Measurements from ENCODE around the gene ZNF77.
"Not testable (repeated sequence)": the region's sequence is repeated elsewhere in the genome, so short reads cannot be mapped to it uniquely, and the experiment has no call there.

The ZNF77 gene

GRCh38 chr19:2906631-2907195 lies 38.1 kb downstream of the ZNF77 start:
- Histone ChIP-seq H3K4me3 (ENCODE audit: severe bottlenecking) (no peak overlapping the region), H3K36me3 (ENCODE audit: low read depth) (peaks cover 11% of the 10 kb centered on the region), H3K4me1 (ENCODE audit: insufficient read depth, poor library complexity, severe bottlenecking) (peaks cover 11% of the 10 kb centered on the region), H3K27ac (ENCODE audit: poor library complexity, severe bottlenecking) (peak overlapping the region; percentile 80), H3K9me3 (ENCODE audit: severe bottlenecking) (no peaks in the 10 kb centered on the region), H3K27me3 (ENCODE audit: insufficient read depth, poor library complexity, severe bottlenecking) (no peaks in the 10 kb centered on the region)
- TF ChIP-seq CTCF (IDR thresholded peaks at IDR 0.05; ENCODE audit: poor library complexity, severe bottlenecking), result no peak
- DNase-seq (ENCODE audit: low spot score) (no peak), ATAC-seq (ENCODE audit: low read depth) (no peak)

GRCh38 chr19:2905918-2906519 lies 38.8 kb downstream of the ZNF77 start:
- H3K4me3 ChIP-seq (ENCODE audit: severe bottlenecking), result no peak overlapping the region
- H3K9me3 ChIP-seq (ENCODE audit: severe bottlenecking), result no peaks in the 10 kb centered on the region
- TF ChIP-seq CTCF (IDR thresholded peaks at IDR 0.05; ENCODE audit: poor library complexity, severe bottlenecking), result no peak
- H3K4me1 ChIP-seq (ENCODE audit: insufficient read depth, poor library complexity, severe bottlenecking), result peaks cover 11% of the 10 kb centered on the region
- no peak for DNase-seq (ENCODE audit: low spot score)
- H3K27ac ChIP-seq (ENCODE audit: poor library complexity, severe bottlenecking), result no peak overlapping the region
- H3K27me3 ChIP-seq (ENCODE audit: insufficient read depth, poor library complexity, severe bottlenecking), result no peaks in the 10 kb centered on the region
- peaks cover 8% of the 10 kb centered on the region for H3K36me3 ChIP-seq (ENCODE audit: low read depth)
- ATAC-seq (ENCODE audit: low read depth), result no peak

- not testable (repeated sequence) for H3K27me3 ChIP-seq (ENCODE audit: insufficient read depth, poor library complexity, severe bottlenecking); H3K36me3 ChIP-seq (ENCODE audit: low read depth); H3K4me1 ChIP-seq (ENCODE audit: insufficient read depth, poor library complexity, severe bottlenecking); H3K9me3 ChIP-seq (ENCODE audit: severe bottlenecking); DNase-seq (ENCODE audit: low spot score); H3K27ac ChIP-seq (ENCODE audit: poor library complexity, severe bottlenecking); ATAC-seq (ENCODE audit: low read depth); H3K4me3 ChIP-seq (ENCODE audit: severe bottlenecking)
These were observed 41.4 kb downstream of the ZNF77 start for GRCh38 chr19:2903326-2903725.

GRCh38 chr19:2902590-2903218 lies 42.1 kb downstream of the ZNF77 start:
- TF ChIP-seq CTCF (IDR thresholded peaks at IDR 0.05; ENCODE audit: poor library complexity, severe bottlenecking), result no peak
- Histone ChIP-seq H3K27me3 (ENCODE audit: insufficient read depth, poor library complexity, severe bottlenecking) (no peaks in the 10 kb centered on the region), H3K4me3 (ENCODE audit: severe bottlenecking) (no peak overlapping the region), H3K4me1 (ENCODE audit: insufficient read depth, poor library complexity, severe bottlenecking) (peaks cover under 1% of the 10 kb centered on the region), H3K9me3 (ENCODE audit: severe bottlenecking) (no peaks in the 10 kb centered on the region), H3K36me3 (ENCODE audit: low read depth) (peaks cover 7% of the 10 kb centered on the region), H3K27ac (ENCODE audit: poor library complexity, severe bottlenecking) (no peak overlapping the region)
- ATAC-seq (ENCODE audit: low read depth) (no peak), DNase-seq (ENCODE audit: low spot score) (no peak)

- Histone ChIP-seq H3K9me3 (ENCODE audit: severe bottlenecking) (peaks cover 3% of the 10 kb centered on the region), H3K36me3 (ENCODE audit: low read depth) (peaks cover 4% of the 10 kb centered on the region), H3K27me3 (ENCODE audit: insufficient read depth, poor library complexity, severe bottlenecking) (no peaks in the 10 kb centered on the region), H3K27ac (ENCODE audit: poor library complexity, severe bottlenecking) (peak within 1 kb of the TSS; percentile 39), H3K4me1 (ENCODE audit: insufficient read depth, poor library complexity, severe bottlenecking) (no peaks in the 10 kb centered on the region), H3K4me3 (ENCODE audit: severe bottlenecking) (peak within 1 kb of the TSS; percentile 45)
- DNase-seq (ENCODE audit: low spot score), result peak; percentile 100
- TF ChIP-seq CTCF (IDR thresholded peaks at IDR 0.05; ENCODE audit: poor library complexity, severe bottlenecking), result no peak
- ATAC-seq (ENCODE audit: low read depth), result peak; percentile 96
These were observed 44.2 kb downstream of the ZNF77 start, which contains the start of gene ZNF57 for GRCh38 chr19:2900296-2901252. Gene ZNF57 (plus strand): TSS chr19:2900928. CDS start chr19:2901046, 118 bp downstream.
